Gastrocnemius medialis (tissue), 4 donors: ENCODE data around the gene SPRYD4. TPM values are rescaled to one million over a fixed set of nuclear protein-coding genes. Genes with fewer than 3 reads are reported as not detected.

Experiments
- ATAC-seq, 2 donors: fragments of 150-250 bp; one replicate each; pipeline ENCODE4 v1.9.1; 2016
- DNase-seq, 2 donors: peaks; one replicate each; pipeline ENCODE4 v3.0.0-alpha.2; 2019
- H3K27ac ChIP-seq, 4 donors: fragments of 200-600 bp; sonication (generic); 1 replicate in 1 of 4; 2 replicates in 3 of 4; pipeline ENCODE4 v1.5.1; 2016 to 2018; ENCODE audit warnings: mild to moderate bottlenecking in 2 of 4, moderate library complexity in 1 of 4
- H3K27me3 ChIP-seq, 3 donors: fragments of 200-600 bp; sonication (generic) in 2 of 3; 1 replicate in 1 of 3; 2 replicates in 2 of 3; pipeline versions ENCODE4 v1.5.1 to v1.6.0; 2016 to 2019; ENCODE audit warnings: mild to moderate bottlenecking in 1 of 3, moderate library complexity in 1 of 3
- H3K36me3 ChIP-seq, 2 donors: fragments of 200-600 bp; sonication (generic) in 1 of 2; one replicate each; pipeline ENCODE4 v1.5.1; 2017 to 2018
- H3K4me1 ChIP-seq, 2 donors: fragments of 200-600 bp; sonication (generic) in 1 of 2; one replicate each; pipeline ENCODE4 v1.5.1; 2016 to 2017; ENCODE audit warnings: mild to moderate bottlenecking in 2 of 2
- H3K4me3 ChIP-seq, 4 donors: fragments of 200-600 bp; sonication (generic) in 3 of 4; 1 replicate in 1 of 4; 2 replicates in 3 of 4; pipeline ENCODE4 v1.5.1; 2016 to 2019; ENCODE audit warnings: mild to moderate bottlenecking in 2 of 4
- H3K9me3 ChIP-seq, 3 donors: fragments of 200-600 bp; sonication (generic) in 2 of 3; 1 replicate in 1 of 3; 2 replicates in 2 of 3; pipeline ENCODE4 v1.5.1; 2016 to 2019
- CTCF ChIP-seq, 5 experiments: fragments of 450-650 bp in 3 of 5; fragments of 200-600 bp in 2 of 5; sonication (generic) in 2 of 5; IDR thresholded peaks in 4 of 5; conservative IDR thresholded peaks in 1 of 5; 1 replicate in 4 of 5; 2 replicates in 1 of 5; pipeline ENCODE4 v1.5.1; 2016 to 2019; ENCODE audit warnings: antibody characterized with exemption in 5 of 5, mild to moderate bottlenecking in 3 of 5, moderate library complexity in 3 of 5
- POLR2A ChIP-seq, 2 donors: fragments of 450-650 bp; IDR thresholded peaks; one replicate each; pipeline ENCODE4 v1.6.1; 2017; ENCODE audit warnings: antibody characterized with exemption in 2 of 2, mild to moderate bottlenecking in 2 of 2, moderate library complexity in 2 of 2
- in situ Hi-C, 4 donors: fragments of 200-750 bp; cut with MboI; loops; one replicate each; pipeline versions ENCODE4 v1.15.0 to v1.8.0; 2017; ENCODE audit warnings: low sequenced_read_pairs in 4 of 4
- intact Hi-C: fragments of 100-400 bp; cut with DNase I; formaldehyde crosslinking; loops from one replicate; pipeline ENCODE4 v1.15.1; 2023; ENCODE audit warnings: low total_unique reads
- total RNA-seq, 4 donors: library from RNA; depleted of rRNA; stranded (reverse); fragments of >200 nt; gene quantifications; one replicate each; pipeline versions ENCODE4 v1.1.0 to v1.2.3, GENCODE V29; 2016

The SPRYD4 gene
- total RNA-seq, 4 donors from 2014 or later = 1.6 to 4.7 (median 2.9) TPM

- Histone ChIP-seq H3K36me3 (no peaks in the 10 kb centered on the region), H3K27ac (no peak overlapping the region), H3K9me3 (no peaks in the 10 kb centered on the region), H3K27me3 (no peaks in the 10 kb centered on the region), H3K4me1 (peaks cover 0 to 14% of the 10 kb centered on the region in 2 donors), H3K4me3 (no peak overlapping the region)
- TF ChIP-seq POLR2A (IDR thresholded peaks at IDR 0.05) (no peak), CTCF (IDR thresholded peaks at IDR 0.05 in 4 of 5, conservative IDR thresholded peaks at IDR 0.05 in 1 of 5) (no peak)
- ATAC-seq (no peak), DNase-seq (no peak)
- intact Hi-C loops = no loop called here
- in situ Hi-C loops = loop anchor here in 2 of 4 donors (10.0 kb wide), 1 partner anchor 47 kb away; no protein-coding TSS in a partner anchor
These were observed 49.5 kb downstream of the SPRYD4 start for GRCh38 chr12:56517854-56518253.

GRCh38 chr12:56518570-56518969, 50.2 kb downstream of the SPRYD4 start:
- H3K9me3 ChIP-seq = no peaks in the 10 kb centered on the region
- H3K4me3 ChIP-seq = no peak overlapping the region
- no peaks in the 10 kb centered on the region for H3K27me3 ChIP-seq
- intact Hi-C loops (no loop called here), in situ Hi-C loops (loop anchor here in 2 of 4 donors (10.0 kb wide), 1 partner anchor 46 kb away; no protein-coding TSS in a partner anchor)
- DNase-seq (no peak), ATAC-seq (no peak)
- no peaks in the 10 kb centered on the region for H3K36me3 ChIP-seq
- peaks cover 0 to 14% of the 10 kb centered on the region in 2 donors for H3K4me1 ChIP-seq
- peak overlapping the region in 3 of 4 donors; percentile 10 to 86 (median 78) for H3K27ac ChIP-seq
- TF ChIP-seq POLR2A (IDR thresholded peaks at IDR 0.05) (no peak), CTCF (IDR thresholded peaks at IDR 0.05 in 4 of 5, conservative IDR thresholded peaks at IDR 0.05 in 1 of 5) (no peak)

GRCh38 chr12:56520048-56520447, 51.7 kb downstream of the SPRYD4 start:
- Histone ChIP-seq H3K4me1 (peaks cover 0 to 14% of the 10 kb centered on the region in 2 donors), H3K27ac (peak overlapping the region; percentile 78 to 86 (median 85)), H3K27me3 (no peaks in the 10 kb centered on the region), H3K4me3 (peak overlapping the region; percentile 51 to 65 (median 62)), H3K9me3 (no peaks in the 10 kb centered on the region), H3K36me3 (no peaks in the 10 kb centered on the region)
- peak; percentile 28 to 48 for ATAC-seq
- DNase-seq = no peak
- intact Hi-C loops (loop anchor here (2.0 kb wide), 1 partner anchor 111 kb away; the partner anchor contains the start of gene BAZ2A), in situ Hi-C loops (loop anchor here in 2 of 4 donors (5.0 kb wide), 1 partner anchor 47 kb away; no protein-coding TSS in a partner anchor)
- TF ChIP-seq CTCF (IDR thresholded peaks at IDR 0.05 in 4 of 5, conservative IDR thresholded peaks at IDR 0.05 in 1 of 5) = no peak
- TF ChIP-seq POLR2A (IDR thresholded peaks at IDR 0.05) = peak in 1 of 2 donors; percentile 12

- DNase-seq = no peak
- Histone ChIP-seq H3K4me3 (peak overlapping the region; percentile 51 to 65 (median 62)), H3K9me3 (no peaks in the 10 kb centered on the region), H3K27me3 (no peaks in the 10 kb centered on the region), H3K27ac (peak overlapping the region; percentile 78 to 86 (median 85)), H3K4me1 (peaks cover 0 to 14% of the 10 kb centered on the region in 2 donors), H3K36me3 (no peaks in the 10 kb centered on the region)
- TF ChIP-seq POLR2A (IDR thresholded peaks at IDR 0.05) (no peak), CTCF (IDR thresholded peaks at IDR 0.05 in 4 of 5, conservative IDR thresholded peaks at IDR 0.05 in 1 of 5) (no peak)
- ATAC-seq = no peak
- in situ Hi-C loops = loop anchor here in 2 of 4 donors (5.0 kb wide), 1 partner anchor 47 kb away; no protein-coding TSS in a partner anchor
- intact Hi-C loops = loop anchor here (2.0 kb wide), 1 partner anchor 110 kb away; the partner anchor contains the start of gene BAZ2A
These were observed 52.1 kb downstream of the SPRYD4 start for GRCh38 chr12:56520506-56520905.
